Effector CD8-positive, alpha-beta T cell (primary cell): Measurements from ENCODE around the gene ISG20L2.

Source experiments
- DNase-seq: peaks from one replicate; lab custom pipeline; 2025; lab: John Stamatoyannopoulos, UW

The ISG20L2 gene

DNA sequence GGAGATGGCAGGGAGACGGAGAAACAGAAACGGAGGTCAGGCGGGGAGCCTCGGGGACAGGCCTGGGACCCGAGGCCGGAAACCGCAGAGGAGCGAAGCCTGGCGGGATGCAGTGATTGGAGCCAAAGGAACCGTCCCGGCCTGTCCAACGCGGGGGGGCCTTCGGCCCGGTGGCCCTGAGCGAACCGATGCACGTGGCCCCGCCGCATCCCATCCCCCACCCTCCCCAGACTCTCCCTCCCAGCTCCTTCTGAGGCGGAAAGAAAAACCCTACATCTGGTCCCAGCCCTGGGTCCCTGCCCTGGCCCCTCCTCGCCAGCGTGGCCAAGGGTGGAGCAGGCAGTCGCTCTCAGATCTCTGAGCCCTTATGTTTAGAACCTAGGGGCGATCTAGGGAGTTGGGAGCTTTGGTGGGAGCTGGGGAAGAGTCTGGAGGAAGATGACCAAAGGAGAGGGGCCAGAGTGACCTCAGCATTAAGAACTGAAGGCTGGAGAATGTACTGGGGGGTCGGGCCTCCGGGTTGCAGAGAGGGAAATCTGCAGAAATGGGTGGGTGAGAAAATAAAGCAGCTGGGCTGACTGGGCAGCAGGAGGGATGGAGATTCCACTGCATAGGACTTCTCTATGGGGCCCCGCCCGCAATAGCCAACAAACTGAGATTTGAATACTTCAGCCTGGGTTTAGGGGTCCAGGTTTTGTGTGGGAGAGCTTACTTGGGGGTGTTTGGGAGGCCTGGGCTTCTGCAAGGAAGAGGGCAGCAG lies 21.7 kb downstream of the ISG20L2 start:
- no peak for DNase-seq

DNA sequence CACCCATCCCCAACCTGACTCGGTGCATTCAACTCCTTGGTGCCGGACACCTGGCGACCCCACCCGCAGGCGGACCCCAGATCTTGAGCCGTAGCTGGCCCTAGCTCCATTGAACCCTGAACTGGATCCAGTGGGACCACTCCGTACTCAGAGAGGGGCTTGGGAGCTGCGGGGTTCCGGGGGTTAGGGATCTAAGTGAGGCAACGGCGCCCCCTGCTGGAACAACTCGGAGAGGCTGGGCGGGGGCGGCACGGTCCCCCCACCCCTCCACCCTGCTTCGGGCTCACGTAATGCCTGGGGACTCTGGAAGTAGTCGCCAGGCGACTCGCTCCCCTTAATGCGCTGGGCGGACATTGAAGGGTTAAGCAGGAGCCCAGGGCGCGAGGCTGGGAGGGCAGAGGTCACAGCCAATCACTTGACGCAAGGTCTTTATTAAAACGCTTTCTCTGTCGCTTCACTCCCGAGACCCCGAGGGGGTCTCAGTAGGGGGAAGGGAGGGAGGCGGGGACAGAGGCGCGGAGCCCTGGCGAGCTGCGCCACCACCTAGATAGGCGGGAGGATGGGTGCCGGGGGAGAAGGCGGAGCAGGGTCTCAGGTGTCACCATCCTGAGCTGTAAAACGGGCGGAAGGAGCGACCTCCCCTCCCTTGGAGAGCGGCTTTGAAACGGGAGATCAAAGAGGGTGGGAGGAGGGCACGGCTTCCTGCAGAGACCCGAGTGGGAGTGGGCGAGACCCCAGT lies 22.5 kb downstream of the ISG20L2 start:
- DNase-seq: peak; percentile 62

GRCh38 chr1:156705321-156705917 lies 23.1 kb downstream of the ISG20L2 start, which contains the start of gene CRABP2:
CRABP2 (minus strand) TSS chr1:156705583; CDS start chr1:156705446, 137 bp downstream.
- DNase-seq: peak; percentile 37

DNA sequence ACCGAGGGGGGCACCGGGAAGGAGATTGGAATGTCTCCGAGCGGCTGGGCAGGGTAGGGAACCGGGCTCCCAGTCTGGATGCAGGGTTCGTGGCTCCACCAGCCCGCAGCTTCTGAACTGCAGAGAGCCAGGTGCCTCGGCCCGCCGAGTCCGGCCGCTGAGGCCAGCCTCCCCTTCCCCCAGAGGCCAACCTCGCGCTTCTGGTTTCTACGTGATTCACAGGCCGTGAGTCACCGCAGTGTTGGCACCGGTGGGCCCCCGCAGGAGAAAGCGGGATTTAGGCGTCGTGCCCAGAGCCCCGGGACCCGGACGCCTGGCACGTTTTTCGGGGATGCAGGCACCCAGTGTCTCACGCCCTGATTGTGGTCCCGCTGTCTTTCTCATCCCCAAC lies 23.6 kb downstream of the ISG20L2 start:
- DNase-seq: no peak

GRCh38 chr1:156704166-156704711 lies 24.3 kb downstream of the ISG20L2 start:
- DNase-seq: no peak

DNA sequence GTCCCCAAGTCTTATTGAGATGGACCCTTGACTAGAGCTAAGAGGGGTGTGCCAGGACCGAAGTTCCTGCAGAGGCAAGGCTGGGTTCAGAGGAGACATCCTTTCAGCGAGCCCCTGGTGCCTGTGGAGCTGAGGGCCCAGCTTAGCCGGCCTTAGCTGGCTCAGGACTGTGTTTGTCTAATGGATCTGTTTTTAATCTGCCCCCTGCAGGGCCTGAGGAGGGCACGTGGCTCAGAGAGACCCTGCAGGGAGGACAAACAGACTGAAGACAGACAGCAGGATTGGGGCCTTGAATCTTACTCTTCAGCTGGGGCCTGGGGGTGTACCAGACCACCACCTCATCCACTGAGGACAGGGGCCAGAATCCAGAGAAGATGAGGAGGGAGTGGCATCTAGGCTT lies 24.8 kb downstream of the ISG20L2 start:
- no peak for DNase-seq

DNA sequence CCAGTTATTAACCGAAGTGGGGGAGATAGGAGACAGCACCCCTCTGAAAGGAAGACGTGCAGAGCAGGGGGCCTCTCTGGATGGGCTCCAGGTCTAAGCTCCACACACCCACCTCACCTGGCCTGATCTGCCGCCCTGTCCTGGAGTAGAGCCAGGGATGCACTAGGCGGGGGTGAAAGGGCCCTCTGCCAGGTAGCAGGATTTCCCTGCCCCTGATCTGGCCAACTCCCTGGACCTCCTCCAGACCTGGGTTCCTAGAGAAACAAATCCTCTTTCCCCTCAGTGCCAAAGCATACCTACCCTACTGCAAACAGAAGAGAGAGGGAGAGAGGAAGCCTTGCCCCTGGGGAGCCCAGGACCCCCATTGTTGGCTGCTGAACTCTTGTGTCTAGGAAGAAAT lies 25.2 kb downstream of the ISG20L2 start:
- no peak for DNase-seq

GRCh38 chr1:156700736-156701531 lies 27.6 kb downstream of the ISG20L2 start:
- DNase-seq: no peak

DNA sequence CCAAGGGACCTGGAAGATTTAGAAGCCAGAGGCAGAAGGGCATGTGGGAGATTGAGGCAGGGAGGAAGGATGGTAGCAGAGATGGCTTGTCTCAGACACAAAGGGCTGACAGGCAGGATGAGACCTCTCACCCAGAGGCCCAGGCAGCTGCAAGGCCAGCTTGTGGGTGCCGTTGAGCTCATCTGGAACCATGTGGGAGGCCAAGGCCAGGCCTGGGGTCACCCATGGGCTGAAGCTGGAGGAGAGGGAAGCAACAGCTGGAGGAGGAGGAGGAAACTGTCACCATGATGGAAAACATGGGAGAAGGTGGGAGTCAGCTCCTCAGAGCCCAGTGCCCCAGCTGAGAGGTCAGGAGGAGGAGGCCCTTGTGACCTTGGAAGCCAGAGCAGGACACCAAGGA lies 29.6 kb downstream of the ISG20L2 start:
- DNase-seq: no peak

DNA sequence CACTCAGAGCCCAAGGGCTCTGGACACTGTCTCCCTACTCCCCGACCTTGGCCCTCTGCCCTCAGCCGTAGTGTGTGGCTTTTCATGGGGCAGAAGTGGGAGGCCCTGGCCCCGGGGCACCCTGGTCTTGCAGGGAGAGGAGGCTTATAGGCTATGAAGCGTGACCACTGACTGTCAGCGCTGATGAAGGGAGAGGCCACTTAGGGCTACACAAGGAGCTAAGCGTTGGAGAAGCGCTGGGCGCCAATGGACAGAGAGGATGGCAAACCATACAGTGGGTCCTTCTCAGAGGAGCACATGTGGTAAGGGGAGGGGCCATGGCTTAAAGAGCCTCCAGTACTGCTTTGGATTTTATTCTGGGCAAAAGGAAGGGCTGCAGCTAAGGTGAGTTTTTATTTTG lies 31.1 kb downstream of the ISG20L2 start:
- DNase-seq: no peak

DNA sequence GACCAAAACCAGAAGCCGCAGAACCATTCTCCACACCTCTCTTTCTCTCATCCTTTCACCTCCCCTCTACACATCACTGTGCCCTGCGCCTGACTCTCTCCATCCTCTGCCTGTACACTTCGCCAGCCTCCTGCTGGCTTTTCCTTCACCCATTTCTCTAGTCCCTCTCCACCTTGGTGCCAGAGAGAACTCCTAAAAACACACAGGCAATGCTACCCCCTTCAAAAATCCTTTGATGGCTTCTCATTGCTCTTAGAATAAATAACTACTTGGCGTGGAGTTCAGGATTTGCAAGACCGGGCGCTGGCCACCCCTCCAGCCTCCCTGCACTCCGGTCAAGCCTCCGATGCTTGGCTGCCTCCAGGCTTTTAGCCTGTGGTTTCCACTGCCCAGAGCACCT lies 31.8 kb downstream of the ISG20L2 start:
- DNase-seq: no peak

GRCh38 chr1:156694690-156694962 lies 33.9 kb downstream of the ISG20L2 start:
- DNase-seq: no peak

GRCh38 chr1:156693848-156694689 lies 34.5 kb downstream of the ISG20L2 start:
- DNase-seq: no peak

DNA sequence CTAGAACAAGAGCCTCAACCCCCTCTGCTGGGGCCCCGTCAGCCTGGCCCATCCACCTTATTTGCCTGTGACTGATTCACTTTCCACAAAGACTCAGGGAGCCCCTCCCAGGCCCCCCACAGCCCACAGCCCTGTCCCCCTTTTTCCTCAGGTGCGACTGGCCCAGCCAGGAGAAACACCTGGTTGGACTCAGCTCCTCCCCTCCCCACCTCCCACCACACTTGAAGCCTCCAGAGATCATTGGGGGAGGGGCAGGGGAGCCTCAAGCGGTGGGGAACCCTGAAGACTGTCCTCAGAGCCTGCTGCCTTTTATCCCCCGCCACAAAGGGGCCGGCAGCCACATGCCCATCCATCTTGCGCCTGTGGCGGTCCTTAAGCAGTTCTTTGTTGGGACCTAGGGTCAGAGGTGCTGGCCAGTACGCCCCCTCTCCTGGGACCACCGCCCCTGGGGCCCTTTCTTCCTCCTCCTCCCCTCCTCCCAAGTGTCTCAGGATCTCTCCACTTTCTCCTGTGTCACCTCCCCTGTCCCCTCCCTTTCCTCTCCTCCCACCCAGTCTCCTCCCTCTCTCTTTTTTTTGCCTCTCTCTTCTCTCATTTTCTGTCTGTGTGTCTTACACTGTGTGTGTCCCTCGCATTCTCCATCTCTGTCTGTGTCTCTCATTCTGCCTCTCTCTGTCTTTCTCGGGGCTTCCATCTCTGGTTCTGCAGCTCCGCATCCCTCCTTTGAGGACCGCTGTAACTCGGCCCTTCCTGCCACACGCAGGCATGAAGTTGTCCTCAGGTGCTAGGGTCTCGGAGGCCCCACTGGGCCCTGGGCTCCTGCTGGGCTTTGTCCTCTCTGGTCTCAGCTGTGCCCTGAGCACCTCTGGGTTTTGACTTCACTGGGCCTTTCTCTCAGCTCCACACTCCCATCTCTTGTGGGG lies 35.4 kb downstream of the ISG20L2 start:
- DNase-seq: no peak

DNA sequence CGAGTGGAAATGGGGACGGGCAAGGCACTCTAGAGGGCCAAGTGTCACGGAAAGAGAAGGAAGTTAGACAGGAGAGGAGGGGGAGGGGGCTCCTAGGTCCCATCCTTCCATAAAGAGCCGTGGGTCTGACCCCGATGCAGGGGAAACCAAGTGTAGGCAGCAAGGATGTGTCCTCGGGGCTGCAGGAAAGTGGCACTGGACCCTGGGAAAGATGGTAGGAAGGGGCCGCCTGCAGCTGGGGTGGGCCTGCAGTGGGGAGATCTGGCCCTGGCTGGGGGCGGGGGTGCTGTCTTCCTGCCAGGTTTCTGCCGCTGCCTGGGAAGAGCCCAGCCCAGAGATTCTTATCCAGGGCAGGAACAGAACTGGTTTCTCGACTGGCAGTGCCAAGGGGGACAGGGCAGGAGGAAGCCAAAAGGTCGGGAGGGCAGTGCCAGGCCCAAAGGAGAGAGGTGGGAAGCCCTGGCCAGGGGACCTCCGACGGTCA lies 36.1 kb downstream of the ISG20L2 start:
- no peak for DNase-seq

DNA sequence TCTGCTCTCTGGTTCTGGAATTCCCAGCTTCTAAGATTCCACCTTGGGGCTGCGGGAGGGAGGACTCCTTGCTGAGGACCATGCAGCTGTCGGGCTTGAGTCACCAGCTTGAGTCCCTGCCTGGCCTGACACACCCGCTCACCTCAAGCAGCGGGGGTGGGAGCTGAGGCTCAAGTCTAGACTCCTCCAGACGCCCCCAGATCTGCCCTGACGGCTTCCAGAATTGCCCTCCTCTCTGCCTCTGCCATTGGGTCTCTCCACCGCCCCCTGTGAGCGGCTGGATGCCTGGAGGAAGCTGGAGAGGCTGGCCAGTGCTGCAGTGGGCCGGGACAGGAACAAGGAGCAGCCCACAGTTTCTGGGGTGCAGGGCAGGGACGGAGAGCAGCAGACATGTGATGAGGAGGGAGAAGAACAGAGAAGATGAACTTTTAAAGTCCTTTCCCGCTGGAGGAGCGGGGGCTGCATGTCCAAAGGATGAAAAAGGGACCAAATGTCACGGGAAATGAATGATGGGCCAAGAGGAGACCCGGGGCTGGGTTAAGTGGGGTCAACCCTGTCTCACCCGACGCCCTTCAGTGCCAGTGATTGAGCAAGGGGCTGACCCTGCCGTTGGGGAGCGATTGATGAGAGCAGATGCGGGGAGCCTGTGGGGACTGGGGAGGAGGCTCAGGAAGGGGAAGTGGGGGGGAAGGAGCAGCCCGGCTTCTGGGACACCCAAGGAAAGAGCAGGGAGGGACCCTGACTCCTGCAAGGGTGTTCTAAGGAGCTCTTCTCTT lies 36.7 kb downstream of the ISG20L2 start:
- no peak for DNase-seq

GRCh38 chr1:156691191-156691590 lies 37.4 kb downstream of the ISG20L2 start:
- DNase-seq: no peak

GRCh38 chr1:156690675-156691036 lies 37.9 kb downstream of the ISG20L2 start:
- no peak for DNase-seq
